NCI-H146 treated with DMSO at 0.1 percent for 48 hours (cell line): ENCODE measurements around the gene FIGLA.
"Not testable (repeated sequence)": the region's sequence is repeated elsewhere in the genome, so short reads cannot be mapped to it uniquely, and the experiment has no call there.

Experiments
- DNase-seq: peaks from one replicate; lab custom pipeline; 2025; ENCODE audit not compliant: unreplicated experiment; lab: John Stamatoyannopoulos, UW

FIGLA gene

DNA sequence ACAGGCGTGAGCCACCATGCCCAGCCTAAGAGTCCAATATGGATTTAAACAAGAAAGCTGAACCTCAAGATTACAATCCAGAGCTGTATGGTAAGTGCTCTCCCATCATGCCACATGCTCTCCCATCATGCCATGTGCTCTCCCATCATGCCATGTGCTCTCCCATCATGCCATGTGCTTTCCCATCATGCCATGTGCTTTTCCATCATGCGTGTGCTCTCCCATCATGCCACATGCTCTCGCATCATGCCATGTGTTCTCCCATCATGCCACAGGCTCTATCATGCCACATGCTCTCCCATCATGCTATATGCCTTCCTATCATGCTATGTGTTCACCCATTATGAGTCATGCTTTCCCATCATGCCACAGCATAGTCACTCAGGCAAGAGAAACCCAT lies 43.2 kb downstream of the FIGLA start:
- DNase-seq, result no peak

DNA sequence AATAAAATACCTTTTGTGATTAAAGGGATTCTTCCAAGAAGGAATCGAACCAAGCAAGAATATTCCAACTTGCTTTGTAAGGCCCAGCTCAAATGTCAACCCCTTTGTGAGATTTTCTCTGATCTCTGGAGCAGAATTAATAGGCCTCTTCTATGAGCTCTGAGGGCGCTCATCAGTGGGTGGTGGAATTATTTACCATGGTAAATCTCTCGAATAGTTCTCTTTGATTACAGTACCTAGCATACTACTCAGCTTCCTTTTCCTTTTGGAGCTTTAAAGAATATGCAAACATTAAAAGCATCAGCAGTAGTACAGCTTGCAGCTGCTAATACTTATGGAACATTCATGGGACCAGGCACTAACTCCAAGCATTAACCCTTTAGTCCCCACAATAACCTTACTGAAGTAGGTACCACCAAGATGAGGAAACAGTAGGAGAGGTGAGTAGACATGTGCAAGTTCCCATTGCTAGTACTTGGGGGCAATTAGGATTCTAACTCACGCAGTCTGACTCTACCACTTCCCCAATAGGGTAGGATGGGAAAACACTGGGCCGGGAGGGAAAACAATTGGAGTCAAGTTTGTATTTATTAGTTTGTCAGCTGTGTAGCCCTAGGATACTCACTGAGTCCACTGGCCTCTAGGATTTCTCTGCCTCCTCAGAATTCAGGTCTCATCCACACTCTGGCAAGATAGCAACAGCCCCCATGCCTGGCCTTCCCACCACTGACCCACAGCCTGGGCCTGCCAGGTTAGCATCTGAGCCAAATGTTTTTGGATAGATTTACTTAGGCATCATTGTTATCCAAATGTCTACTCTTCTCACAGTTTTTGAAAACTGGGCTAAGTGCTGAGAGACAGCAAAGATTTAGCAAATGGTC lies 44.1 kb downstream of the FIGLA start:
- no peak for DNase-seq

DNA sequence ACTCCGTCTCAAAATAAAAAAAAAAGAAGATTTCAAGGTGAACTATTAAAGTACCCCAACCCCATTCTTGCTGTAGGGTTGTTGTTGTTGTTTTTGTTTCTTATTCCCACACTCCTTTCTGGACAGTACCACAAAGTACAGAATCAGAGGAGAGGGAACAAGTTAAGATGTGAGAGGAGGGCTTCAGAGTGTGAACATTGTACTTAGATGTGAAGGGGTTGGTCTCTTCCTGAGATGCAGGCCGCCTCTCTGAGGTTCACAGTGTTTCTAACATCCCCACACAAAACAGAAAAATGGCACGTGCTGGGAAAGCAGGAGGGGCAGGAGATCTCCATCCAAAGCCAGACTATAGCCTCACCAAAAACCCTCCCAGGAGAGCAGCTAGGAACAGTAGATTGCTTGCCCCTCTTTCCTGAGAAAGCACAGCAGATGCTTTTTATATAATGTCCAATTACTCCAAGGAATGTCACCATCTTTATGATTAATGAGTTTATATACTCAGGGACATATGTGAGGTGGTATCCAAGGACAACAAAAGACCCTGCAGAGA lies 45.1 kb downstream of the FIGLA start:
- no peak for DNase-seq

DNA sequence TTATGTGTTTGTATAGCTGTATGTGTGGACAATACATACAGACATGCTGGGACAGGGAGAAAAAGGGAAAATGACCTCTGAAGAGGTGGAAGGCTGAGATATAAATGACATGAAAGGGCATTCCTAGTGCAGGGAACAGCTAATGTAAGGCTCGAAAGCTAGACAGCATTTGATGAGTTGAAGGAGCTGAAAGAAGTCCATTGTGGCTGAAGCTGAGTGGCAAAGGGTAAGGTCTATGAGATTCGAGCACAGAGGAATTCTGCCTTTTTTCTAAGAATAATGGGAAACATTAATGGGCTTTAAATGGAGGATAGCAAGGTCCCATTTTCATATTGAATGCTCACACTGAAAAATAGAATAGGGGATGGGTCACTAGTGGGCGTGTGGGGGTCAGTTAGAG lies 46.0 kb downstream of the FIGLA start:
- no peak for DNase-seq

DNA sequence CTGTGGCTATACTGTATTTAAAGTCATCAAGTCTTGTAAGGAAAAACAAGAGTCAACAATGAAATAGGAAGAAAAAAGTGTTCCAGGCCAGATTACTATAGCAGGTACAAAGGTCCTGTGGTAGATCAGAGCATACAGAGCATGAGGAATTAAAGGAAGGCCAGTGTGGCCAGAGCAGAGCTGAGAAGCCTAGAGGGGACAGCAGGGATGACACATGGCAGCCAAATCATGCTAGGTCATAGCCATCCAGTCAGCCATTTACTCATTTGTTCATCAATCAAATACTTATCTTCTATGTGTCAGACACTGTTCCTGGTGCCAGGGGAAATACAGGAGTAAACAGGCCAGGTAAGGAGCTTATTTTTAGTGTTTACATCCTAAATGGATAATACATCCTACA lies 46.8 kb downstream of the FIGLA start:
- no peak for DNase-seq

DNA sequence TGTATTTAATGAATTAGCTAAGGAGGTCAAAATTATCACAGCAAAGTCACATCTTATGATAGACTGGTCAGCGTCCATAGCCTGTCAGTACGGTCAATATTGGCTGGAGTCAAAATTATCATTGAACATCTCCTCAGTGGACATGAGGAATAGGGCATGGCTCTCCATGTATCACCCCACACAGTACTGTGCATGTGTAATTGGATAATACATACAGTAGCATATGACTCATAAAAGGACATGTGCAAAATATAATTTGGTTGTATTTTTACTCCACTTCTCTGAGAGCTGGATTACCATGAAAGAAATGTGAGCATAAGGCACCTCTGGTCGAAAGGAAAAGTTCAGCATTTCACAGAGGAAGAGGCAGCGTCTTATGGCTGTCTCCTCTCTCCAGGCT lies 47.4 kb downstream of the FIGLA start:
- no peak for DNase-seq

DNA sequence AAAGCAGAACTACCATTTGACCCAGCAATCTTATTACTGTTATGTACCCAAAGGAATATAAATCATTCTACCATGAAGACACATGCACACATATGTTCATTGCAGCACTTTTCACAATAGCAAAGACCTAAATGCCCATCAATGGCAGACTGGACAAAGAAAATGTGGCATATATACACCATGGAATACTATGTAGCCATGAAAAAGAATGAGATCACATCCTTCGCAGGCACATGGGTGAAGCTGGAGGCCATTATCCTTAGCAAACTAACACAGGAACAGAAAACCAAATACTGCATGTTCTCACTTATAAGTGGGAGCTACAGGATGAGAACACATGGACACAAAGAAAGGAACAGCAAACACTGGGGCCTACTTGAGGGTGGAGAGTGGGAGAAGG lies 51.0 kb downstream of the FIGLA start:
- not testable (repeated sequence) for DNase-seq

DNA sequence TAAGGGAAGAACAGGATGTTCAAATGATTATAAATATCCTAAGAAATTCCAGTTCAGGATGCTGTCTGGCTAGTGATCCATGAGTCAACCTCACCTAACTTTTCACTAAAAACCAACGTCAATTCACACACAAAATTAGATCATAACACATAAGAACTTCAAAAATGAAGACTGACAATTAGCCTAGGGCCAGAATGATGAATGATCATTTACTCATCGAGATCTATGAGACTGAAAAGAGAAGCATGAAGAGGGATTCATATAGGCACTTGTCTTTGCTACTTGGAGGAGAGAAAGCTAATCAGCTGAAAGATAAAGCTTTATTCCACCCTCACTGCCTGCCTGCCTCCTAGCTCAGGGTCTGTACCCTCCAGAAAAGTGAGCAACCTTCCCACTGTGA lies 52.3 kb downstream of the FIGLA start:
- DNase-seq, result no peak

DNA sequence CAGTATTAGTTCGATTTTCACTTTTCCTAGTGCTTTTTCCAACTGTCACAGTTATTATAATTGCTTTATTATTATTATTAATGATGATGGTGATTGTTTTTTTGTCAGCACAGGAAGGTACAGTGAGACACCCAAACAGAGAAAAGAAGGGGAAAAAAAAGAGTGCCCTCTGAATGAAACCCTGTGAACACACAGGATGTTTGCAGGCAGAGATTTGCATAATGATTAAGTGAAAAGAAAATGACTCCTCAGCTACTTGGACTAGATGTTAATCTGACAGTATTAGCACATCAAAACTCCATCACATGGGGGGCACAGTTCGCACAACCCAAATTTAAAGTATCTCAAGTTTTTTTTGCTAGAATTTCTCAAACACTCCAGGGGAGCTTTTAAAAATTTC lies 55.4 kb downstream of the FIGLA start:
- no peak for DNase-seq

DNA sequence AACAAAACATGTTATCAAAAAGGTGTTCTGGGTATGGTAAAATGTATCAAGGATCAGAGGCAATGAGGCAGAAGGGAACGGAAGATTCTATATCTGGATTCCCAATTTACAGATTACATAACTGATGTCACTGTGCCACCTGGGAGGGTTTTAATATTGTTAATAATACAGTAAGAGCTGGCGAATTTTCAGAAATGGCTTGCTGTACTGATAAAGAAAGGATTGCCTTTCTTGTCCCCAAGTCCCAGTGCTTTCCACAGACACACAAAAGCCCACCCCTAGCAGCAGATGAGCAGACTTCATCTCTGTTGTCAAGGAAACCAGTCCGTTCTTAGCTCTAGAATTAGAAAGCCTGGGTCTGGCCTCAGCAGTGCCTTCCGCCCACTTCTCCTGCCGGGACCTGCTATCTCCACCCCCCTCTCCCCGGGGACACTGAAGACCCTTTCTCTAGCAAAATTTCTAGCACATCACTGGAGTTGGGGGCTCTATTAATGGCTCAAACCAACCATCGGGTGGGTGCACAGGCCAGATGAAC lies 56.7 kb downstream of the FIGLA start:
- DNase-seq, result no peak

DNA sequence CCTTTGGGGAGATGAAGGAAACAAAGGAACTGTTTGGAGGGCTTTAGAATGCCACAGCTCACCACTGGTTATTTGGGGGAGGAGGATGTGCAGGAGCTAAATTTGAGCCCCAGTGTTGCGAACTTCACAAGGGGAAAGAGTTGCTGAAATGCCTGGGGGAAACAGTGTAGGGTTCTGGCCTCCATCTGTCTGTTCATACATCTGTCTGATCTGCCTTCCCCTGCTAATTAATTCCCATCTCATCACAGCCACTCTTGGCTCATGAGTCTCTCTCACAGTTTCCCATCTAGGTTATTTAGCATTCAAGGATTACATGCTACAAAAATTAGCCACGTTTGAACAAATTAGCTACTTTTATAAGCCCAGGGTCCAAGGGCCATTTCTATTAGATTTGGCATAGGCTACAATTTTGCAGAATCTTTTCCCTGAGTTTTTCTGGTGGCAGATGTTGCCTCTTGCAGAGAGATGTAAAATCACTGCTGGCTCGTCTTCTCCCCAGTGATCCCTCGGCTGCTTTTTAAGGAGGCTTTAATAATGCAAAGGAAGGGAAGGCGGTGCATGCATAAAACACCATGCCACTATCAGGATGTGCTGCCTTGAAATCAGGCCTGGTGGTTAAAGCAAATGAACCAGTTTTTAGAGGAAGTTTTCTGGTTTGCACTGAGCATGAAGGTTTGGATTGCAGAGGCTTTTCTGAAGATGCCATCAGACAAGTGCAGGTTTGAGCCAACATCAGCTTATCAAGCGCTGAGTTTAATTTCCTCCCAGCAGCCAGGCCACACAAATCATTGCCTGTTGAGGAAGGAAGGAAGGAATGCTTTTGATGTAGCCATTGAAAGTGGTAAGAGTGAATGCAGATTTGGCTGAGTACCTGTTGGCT lies 57.4 kb downstream of the FIGLA start:
- DNase-seq, result no peak

DNA sequence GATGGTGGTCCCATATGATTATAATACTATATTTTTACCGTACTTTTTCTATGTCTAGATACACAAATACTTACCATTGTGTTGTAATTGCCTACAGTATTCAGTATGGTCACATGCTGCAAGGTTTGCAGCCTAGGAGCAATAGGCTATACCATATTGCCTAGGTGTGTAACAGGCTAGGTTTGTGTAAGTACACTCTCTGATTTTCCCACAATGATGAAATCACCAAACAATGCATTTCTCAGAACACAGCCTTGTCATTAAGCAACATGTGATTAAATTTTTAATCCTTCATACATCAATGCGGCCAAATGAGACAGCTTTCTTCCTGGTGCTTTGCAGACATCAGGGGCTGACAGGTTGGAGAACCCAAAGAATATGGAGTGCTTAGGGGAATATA lies 59.7 kb downstream of the FIGLA start:
- no peak for DNase-seq

DNA sequence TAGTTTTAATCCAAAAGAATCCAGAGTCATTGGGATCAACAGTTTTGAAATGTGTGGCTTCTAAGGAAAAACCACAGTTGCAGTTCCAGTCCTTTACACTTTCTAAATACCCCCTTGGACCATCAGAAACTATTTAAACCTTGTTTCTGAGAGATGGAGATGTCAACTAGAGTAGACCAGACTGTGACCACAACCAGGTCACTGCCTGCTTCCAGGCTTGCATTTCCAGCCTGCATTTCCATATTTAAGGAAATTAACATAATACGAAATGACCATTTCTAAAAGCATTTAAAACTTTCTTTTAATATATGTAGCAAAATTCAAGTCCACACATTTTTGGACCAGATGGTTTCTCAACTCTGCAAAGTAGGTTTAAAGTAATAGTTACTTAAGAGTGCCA lies 60.8 kb downstream of the FIGLA start:
- DNase-seq, result no peak

DNA sequence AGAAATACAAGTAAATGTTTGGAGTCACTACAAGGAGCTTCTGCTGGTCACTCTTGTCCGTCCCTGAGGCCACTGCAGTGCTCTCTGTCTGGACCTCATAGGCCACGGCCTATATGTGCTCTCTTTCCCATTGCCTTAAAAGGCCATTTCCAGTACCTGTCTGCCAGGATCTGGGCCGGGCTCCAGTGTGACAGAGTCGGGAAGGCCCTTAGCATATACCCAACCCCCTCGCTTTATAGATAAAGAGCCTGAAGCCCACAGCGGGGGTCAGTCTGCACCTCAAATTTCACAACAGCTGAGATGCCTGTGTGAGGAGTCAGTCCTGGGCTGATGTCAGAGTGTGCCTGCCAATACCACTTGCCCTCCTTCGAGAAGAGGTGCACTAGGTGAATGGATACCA lies 62.3 kb downstream of the FIGLA start:
- no peak for DNase-seq
